SK-N-SH treated with all-trans-retinoic acid at 6 μM for 48 hours (cell line): Measurements from ENCODE around the gene DCAF6.

Experiments
- ARNTL ChIP-seq: fragments of 450-650 bp; formaldehyde crosslinking; IDR thresholded peaks from 2 replicates; pipeline ENCODE4 v1.5.0; 2020; ENCODE audit warnings: low read depth, mild to moderate bottlenecking, moderate library complexity, borderline replicate concordance
- BACH2 ChIP-seq: fragments of 250-450 bp; sonication (Bioruptor Pico); IDR thresholded peaks from 2 replicates; pipeline ENCODE4 v1.9.0; 2021; ENCODE audit warnings: mild to moderate bottlenecking, borderline replicate concordance
- ESRRG ChIP-seq: fragments of 250-450 bp; sonication (Bioruptor Pico); IDR thresholded peaks from 2 replicates; pipeline ENCODE4 v1.6.1; 2021; ENCODE audit warnings: mild to moderate bottlenecking
- ISL1 ChIP-seq: fragments of 250-450 bp; sonication (Bioruptor Pico); IDR thresholded peaks from 2 replicates; pipeline ENCODE4 v2.1.2; 2022; ENCODE audit warnings: mild to moderate bottlenecking, moderate library complexity
- RARB ChIP-seq: fragments of 250-450 bp; sonication (Bioruptor Pico); IDR thresholded peaks from 2 replicates; pipeline ENCODE4 v1.8.0; 2021; ENCODE audit warnings: mild to moderate bottlenecking, moderate library complexity
- SNAI2 ChIP-seq: fragments of 250-450 bp; sonication (Bioruptor Pico); IDR thresholded peaks from 2 replicates; pipeline ENCODE4 v1.5.0; 2020; ENCODE audit warnings: mild to moderate bottlenecking, moderate library complexity
- ZC3H10 ChIP-seq: fragments of 250-450 bp; sonication (Bioruptor Pico); IDR thresholded peaks from 2 replicates; pipeline ENCODE4 v1.5.1; 2021; ENCODE audit warnings: mild to moderate bottlenecking, moderate library complexity
- ZFP3 ChIP-seq: fragments of 250-450 bp; sonication (Bioruptor Pico); IDR thresholded peaks from 2 replicates; pipeline ENCODE4 v1.5.0; 2020; ENCODE audit warnings: mild to moderate bottlenecking, moderate library complexity
- ZFP30 ChIP-seq: fragments of 450-650 bp; formaldehyde crosslinking; IDR thresholded peaks from 2 replicates; pipeline ENCODE4 v1.5.0; 2022; ENCODE audit warnings: mild to moderate bottlenecking, moderate library complexity
- ZNF565 ChIP-seq: fragments of 450-650 bp; formaldehyde crosslinking; conservative IDR thresholded peaks from 2 replicates; pipeline ENCODE4 v1.5.0; 2020; ENCODE audit warnings: low read depth, mild to moderate bottlenecking, moderate library complexity
- ZNF8 ChIP-seq: fragments of 450-650 bp; formaldehyde crosslinking; IDR thresholded peaks from 2 replicates; pipeline ENCODE4 v1.5.0; 2020; ENCODE audit warnings: mild to moderate bottlenecking, moderate library complexity
- TF ChIP-seq, protein P1 (sequence below): fragments of 250-450 bp; sonication (Bioruptor Pico); IDR thresholded peaks from 2 replicates; pipeline ENCODE4 v1.5.1; 2020; ENCODE audit warnings: low read depth, mild to moderate bottlenecking, moderate library complexity
- TF ChIP-seq, protein P2 (sequence below): fragments of 250-450 bp; sonication (Bioruptor Pico); IDR thresholded peaks from 2 replicates; pipeline ENCODE4 v1.5.1; 2021; ENCODE audit warnings: mild to moderate bottlenecking, moderate library complexity

DNA sequence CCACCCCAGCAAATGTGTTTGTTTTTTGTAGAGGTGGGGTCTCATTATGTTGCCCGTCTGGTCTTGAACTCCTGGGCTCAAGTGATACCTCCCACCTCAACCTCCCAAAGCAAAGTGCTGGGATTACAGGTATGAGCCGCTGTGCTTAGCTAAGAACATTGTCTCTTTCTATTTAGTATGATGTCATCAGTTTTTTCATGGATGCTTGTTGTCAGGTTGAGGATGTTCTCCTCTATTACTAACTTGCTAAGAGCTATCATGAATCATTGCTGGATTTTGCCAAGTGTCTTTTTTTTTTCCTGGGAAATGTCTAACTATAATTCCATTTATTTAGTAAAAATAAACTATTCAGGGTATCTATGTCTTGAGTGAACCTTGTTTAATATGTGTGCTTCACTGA lies 19.4 kb downstream of the DCAF6 start:
- no peak for TF ChIP-seq SNAI2 (CRISPR knock-in tag)
- TF ChIP-seq ZNF565 = no peak
- TF ChIP-seq, protein P1, sequence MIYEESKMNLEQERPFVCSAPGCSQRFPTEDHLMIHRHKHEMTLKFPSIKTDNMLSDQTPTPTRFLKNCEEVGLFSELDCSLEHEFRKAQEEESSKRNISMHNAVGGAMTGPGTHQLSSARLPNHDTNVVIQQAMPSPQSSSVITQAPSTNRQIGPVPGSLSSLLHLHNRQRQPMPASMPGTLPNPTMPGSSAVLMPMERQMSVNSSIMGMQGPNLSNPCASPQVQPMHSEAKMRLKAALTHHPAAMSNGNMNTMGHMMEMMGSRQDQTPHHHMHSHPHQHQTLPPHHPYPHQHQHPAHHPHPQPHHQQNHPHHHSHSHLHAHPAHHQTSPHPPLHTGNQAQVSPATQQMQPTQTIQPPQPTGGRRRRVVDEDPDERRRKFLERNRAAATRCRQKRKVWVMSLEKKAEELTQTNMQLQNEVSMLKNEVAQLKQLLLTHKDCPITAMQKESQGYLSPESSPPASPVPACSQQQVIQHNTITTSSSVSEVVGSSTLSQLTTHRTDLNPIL (CRISPR knock-in tag) = no peak
- TF ChIP-seq ZFP30 (CRISPR knock-in tag) = no peak
- TF ChIP-seq, protein P2, sequence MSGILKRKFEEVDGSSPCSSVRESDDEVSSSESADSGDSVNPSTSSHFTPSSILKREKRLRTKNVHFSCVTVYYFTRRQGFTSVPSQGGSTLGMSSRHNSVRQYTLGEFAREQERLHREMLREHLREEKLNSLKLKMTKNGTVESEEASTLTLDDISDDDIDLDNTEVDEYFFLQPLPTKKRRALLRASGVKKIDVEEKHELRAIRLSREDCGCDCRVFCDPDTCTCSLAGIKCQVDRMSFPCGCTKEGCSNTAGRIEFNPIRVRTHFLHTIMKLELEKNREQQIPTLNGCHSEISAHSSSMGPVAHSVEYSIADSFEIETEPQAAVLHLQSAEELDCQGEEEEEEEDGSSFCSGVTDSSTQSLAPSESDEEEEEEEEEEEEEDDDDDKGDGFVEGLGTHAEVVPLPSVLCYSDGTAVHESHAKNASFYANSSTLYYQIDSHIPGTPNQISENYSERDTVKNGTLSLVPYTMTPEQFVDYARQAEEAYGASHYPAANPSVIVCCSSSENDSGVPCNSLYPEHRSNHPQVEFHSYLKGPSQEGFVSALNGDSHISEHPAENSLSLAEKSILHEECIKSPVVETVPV (CRISPR knock-in tag) = no peak
- no peak for TF ChIP-seq ZNF8 (CRISPR knock-in tag)
- no peak for TF ChIP-seq RARB (CRISPR knock-in tag)
- TF ChIP-seq ZFP3 (CRISPR knock-in tag) = no peak
- TF ChIP-seq ARNTL = no peak
- no peak for TF ChIP-seq ISL1 (CRISPR knock-in tag)
- no peak for TF ChIP-seq ZC3H10 (CRISPR knock-in tag)
- no peak for TF ChIP-seq ESRRG (CRISPR knock-in tag)
- no peak for TF ChIP-seq BACH2
